Renal cortex interstitium (tissue), 11 donors: Measurements from ENCODE around the gene ADARB2. TPM values are rescaled to one million over a fixed set of nuclear protein-coding genes. Genes with fewer than 3 reads are reported as not detected.
"Not testable (repeated sequence)": the region's sequence is repeated elsewhere in the genome, so short reads cannot be mapped to it uniquely, and the experiment has no call there.

Source experiments
- DNase-seq, 11 donors: peaks; one replicate each; pipeline ENCODE4 v3.0.0-alpha.2; 2013; ENCODE audit warnings: low read depth in 9 of 11, low spot score in 4 of 11; ENCODE audit errors: extremely low read depth in 1 of 11
- polyA plus RNA-seq, 3 donors: library from polyadenylated mRNA; unstranded; fragments of 120-200 nt; gene quantifications; one replicate each; pipeline ENCODE4 v1.2.1, GENCODE V29; 2013; ENCODE audit not compliant: insufficient read length in 3 of 3

Gene ADARB2
- polyA plus RNA-seq, 3 donors: 1.1 to 2.1 (median 1.5) TPM

DNA sequence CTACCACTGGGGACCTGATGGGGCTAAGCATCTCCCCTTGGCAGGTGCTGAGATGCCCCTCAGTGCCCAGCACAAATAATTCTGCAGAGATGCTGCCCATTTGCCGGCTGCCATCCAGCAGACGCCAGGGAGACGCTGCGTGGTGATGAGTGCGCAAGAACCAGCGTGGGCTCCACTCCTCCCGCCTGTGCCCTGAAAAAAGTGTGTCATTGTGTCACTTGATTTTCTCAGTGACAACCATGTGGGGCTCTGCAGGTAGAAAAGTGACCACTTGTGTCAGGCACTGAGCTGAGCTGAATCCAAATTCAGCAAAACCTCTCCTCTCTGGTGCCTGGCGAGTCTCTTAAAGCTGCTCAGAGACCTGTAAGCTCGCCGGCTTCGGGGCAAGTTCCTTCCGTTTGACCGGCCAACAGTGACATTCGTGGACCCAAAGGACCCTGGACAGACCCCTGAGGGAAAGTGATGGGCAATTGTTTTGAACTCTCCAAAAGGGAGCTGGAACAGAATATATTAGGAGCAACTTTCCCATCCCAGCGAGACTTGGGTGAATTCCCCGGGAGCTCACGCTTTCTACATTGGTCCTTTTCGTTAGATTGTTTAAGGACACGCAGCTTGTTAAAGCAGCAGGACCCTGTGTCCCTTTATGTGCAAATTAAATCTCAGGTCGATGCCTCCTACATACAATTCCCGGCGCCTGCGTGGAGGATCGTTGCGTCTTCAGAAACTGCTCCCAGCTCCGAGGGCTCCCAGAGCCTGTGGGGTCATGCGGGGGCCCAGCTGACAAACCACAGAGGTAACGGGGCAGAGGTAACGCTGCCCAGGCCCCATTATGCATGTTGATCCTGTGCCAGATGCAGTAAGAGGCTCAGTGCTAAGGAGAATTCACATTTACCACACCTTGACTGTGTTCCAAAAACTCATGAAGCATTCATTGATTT is 332.7 kb downstream of the ADARB2 start:
- no peak for DNase-seq

DNA sequence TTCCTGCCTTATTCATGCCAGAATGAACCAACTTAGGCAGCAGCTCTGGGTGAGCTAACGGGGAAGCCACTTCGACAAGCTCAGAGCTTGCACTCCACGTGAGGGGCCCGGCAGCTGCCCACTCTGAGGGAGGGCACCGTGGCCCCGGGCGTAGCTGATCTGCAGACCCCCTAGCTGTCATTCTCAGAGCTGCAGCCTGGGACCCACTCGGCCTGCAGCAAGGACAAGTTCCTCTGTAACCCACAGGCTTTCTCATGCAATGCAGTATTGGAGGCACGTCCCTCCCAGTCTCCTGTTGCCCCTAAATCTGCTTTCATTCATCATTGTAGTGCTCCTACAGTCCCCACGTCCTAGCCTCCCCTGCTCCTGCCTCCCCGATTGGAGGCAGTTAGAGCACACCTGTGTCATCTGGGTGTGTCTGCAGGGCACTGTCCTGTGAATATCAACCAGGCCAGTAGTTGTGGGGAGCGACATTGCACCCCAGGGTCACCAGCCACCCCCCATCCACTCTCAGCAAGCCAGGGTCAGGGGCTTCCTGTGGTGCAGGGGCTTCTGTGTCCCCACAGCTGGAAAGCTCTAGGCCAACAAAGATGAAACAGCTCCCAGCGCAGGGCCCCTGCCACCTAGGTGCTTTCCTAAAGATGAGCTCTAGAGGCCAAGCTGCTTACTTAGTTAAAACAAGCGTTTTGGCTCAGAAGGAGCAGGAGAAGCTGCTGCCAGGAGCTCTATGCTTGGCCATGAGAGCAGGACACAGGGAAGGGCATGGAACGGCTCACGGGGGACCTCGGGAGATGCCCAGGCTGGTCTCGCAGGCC is 333.6 kb downstream of the ADARB2 start:
- DNase-seq: no peak

- DNase-seq: no peak
Measured at GRCh38 chr10:1402816-1403507, 334.4 kb downstream of the ADARB2 start.

DNA sequence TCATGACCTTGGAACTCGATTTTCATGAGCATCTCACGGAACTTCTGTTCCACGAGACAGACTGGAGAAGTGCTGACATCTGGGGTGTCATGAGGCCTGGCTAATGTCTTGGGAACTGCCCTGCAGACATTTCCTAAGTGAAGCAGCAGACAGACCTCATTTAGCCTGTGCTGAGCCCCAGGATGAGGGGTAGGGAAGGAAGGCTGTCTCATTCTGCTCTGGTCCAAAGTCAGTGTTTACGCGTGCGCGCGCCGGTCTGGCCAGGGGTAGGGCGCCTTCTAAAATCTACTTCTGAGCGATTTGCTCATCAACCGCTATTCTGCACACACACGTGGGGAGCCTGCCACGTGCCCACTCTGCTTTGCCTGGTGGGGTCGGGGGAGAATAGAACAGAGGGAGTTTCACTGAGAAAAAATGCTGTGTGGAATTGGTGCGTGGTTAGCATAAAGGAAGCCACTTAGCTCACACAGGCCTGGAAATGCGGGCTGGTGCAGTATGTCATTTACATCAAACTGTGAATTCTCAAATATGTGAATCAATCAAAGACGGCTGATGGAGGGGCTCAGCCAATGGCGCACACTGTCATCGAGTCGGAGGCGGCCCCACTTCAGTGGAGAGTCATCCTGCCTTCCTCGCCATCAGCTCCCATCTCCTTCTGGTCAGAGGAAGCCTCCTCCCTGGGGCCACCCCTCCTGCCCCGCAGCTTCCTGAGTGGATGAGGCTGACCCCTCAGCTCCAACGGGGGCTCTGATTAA is 335.1 kb downstream of the ADARB2 start:
- DNase-seq: no peak

DNA sequence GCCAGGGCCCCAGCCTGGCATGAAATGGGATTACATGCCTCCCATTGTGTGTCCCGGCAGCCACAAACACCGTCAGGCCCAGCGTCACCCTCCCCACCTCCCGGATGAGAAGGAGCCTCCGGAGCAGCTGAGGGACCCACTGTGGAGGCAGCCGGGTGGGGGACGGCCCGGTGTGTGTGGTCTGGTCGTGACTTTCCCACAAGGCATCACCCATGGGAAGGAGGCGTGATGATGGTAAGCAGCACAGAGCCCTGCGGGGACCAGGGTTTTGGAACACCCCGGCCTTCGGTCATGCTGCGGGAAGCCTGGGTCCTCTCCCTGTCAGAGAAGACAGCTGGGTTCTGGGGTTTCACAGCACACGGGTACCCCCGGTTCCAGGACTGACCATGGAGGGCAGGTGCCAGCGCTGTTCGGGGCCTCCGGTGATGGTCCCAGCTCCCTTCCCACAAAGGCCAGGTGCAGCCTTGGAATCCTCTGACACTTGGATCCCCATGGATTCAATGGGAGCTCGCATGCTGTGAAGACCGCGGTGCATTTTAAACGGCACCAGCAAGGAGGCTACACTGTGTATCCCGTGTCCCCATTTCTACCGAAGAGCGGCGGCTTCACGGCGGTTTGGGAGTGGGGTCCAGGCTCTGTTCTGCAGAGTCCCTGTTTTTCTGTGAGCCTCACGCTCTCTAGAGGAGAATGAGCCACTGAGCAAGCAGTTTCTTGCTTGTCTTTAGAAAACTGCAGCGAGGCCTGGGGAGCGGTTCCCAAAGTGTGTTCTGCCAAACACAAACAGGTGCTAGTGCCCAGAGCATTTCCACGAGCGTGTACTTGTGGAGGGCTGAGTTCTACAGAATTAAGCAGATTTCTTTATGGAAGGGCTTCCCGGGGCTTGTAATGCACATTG is 336.0 kb downstream of the ADARB2 start:
- no peak for DNase-seq

DNA sequence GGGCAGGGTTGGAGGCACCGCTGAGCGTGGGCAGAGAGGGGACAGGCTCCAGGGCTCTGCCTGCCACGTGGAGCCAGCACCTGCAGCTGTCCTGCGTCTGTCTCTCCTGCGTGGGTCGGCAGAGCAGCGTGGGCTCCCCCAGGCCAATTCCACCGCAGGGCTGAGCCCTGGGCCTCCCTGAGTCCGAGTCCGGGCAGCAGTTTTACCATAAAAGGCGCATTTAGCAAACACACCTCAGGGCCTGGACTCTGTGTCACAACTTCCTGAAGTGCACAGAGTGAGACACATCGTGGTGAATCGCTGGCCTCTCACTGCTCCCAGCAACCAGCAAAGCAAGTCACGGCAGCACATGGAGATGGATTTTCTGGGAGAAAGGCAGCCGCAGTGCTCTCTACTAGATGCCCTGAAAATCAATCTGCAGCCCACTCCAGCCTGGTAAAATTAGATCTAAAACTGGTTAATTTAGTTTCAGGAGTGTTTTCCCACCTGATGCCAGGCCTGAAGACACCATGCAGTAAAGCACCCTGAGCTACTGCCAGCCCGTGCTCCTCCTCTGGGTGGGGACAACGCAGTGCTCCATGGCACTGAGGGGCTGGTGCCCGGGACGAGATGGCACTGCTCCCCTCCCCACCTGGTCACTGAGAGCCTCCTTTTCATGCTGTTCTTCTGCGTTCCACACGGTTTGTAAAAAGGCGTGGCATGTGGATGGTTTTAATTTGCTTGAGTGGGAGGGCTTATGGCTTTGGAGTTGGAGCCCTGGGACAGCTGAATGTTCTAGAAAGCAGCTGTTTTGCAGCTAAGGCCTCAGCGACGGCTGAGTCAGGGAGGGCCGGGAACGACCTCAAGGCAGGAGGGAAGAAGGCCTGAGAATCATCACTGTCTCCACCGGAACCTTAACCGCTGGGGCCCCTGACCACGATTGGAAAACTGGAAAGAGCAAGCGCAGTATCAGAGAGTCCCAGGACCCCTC is 336.9 kb downstream of the ADARB2 start:
- DNase-seq: no peak

DNA sequence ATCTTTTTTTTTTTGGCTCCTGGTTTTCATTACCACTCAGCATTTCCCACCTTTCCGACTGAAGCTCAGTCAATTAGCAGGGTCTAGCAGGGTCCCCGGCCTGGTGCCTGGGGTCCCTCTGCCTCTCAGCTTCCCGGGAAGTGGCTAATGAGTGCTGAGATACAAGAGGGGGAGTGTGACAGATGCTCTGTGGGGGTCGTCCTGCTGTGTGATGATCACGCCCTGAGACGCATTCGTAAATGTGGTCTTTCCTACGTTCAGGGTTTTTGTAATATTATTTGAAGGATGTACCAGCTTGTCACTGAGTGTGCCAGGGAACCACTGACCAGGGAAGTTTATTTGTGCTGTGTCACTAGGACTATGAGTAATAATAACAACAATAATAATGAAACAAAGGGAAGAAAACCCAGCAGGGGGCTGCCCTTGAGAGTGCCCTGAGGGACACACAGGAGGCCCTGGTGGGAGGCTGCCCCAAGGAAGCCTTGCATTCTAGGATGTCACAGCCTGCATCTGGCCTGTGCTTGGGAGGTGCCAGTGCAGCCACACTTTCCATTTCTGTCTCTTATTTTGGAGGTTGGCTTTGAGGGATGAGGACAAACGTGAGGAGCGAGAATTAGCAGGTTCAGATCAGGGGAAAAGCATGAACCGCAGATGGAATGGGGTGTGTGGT is 337.8 kb downstream of the ADARB2 start:
- DNase-seq: no peak

GRCh38 chr10:1398626-1399410 is 338.5 kb downstream of the ADARB2 start:
- no peak for DNase-seq

DNA sequence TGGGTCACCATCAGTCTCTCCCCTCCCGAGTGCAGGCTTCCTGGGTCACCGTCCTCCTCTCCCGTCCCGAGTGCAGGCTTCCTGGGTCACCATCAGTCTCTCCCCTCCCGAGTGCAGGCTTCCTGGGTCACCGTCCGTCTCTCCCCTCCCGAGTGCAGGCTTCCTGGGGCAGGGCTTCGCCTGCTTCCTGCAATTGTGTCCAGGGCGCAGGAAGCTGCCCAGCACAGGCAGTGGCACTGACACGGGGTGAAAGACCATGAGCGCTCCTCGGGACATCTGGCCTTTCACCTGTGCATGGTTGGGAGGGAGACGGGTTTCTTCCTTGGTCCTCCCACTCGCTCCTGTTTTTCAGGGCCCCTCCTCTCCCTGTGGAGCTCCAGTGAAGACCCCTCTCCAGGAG is 339.2 kb downstream of the ADARB2 start:
- not testable (repeated sequence) for DNase-seq

DNA sequence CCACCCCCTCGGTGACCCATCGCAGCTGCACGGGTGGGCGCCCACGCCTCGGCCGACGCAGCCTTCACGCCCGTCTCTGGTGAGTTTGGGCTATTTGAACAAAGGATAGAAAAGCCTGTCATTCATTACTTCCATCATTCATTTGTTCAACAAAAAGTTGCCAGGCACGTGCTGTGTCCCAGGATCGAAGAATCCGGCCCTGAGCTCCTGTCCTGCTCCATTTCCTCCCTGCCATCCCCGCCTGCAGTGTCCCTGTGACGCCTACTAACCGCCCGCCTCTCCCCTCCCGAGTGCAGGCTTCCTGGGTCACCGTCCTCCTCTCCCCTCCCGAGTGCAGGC is 341.1 kb downstream of the ADARB2 start:
- no peak for DNase-seq

- DNase-seq: no peak
Measured at GRCh38 chr10:1395481-1396296, 341.6 kb downstream of the ADARB2 start.

- no peak for DNase-seq
Measured at GRCh38 chr10:1395025-1395480, 342.3 kb downstream of the ADARB2 start.

DNA sequence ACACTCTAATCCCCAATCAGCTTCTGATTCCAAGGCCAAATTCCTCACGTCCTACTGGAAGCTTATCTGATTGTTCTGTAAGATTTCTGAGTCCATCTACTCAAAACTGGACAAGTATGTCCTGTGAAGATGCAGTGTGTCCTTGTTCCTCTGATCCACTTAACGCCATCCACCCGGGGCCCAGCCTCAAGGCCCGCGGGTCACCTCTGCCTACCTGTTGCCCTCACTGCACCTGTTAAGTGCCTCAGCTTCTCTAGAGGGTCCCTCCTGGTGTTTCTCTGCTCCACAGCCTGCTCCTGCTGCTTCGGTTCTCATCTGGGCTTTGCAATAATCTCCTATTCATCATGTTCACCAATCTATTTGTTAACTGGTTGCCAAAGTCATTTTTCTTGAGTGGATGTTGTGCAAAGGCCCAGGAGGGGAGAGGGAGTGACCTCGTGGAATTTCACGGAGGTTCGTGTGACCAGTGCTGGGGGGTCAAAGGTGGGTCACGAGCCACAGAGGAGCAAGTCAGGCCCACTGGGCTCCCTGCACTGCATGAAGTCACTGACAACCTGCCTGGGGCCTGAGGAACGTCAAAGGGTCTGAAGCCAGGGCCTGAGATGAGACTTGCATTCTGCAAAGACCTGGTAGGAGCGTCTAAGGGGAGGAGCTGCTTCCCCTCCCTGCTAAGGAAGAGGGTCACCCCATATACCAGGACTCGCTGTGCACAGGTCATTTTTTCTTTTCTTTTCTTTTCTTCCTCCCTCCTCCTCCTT is 343.0 kb downstream of the ADARB2 start:
- no peak for DNase-seq

- DNase-seq: no peak
Measured at GRCh38 chr10:1393481-1393880, 343.8 kb downstream of the ADARB2 start.
